Endothelial cell of umbilical vein (primary cell): ENCODE results near the gene PEAR1. TPM values are rescaled to one million over a fixed set of nuclear protein-coding genes. Genes with fewer than 3 reads are reported as not detected.

Experiments used
- BruUV-seq: library from RNA; stranded (reverse); fragments of 400-500 nt; replicated peaks from 2 replicates; lab custom pipeline; 2021; lab: Mats Ljungman, UMichigan
- CTCF ChIA-PET: fragments of 300-600, 350-600 bp; sonication (Branson Sonifier 250); formaldehyde crosslinking; loops from one replicate; lab custom pipeline; 2021; ENCODE audit warnings: antibody characterized with exemption, inconsistent platforms; lab: Charles Lee
- POLR2A ChIA-PET: fragments of 300-600, 350-600 bp; sonication (Branson Sonifier 250); formaldehyde crosslinking; loops from one replicate; lab custom pipeline; 2021; ENCODE audit warnings: antibody characterized with exemption, inconsistent platforms; lab: Charles Lee
- DNase-seq: peaks from one replicate; pipeline ENCODE4 v3.0.0-alpha.2; 2011; ENCODE audit warnings: low read depth, low spot score
- FAIRE-seq: peaks from 2 replicates; lab custom pipeline; 2011; peaks lifted over from hg19 to GRCh38; lab: Jason Lieb, UNC
- H2AFZ ChIP-seq: 2 replicates; pipeline ENCODE4 v1.6.0; 2012; ENCODE audit warnings: low read depth, low read length, control low read depth, inconsistent platforms
- H3K27ac ChIP-seq: 2 replicates; pipeline ENCODE4 v1.5.1; 2011; ENCODE audit warnings: low read depth, mild to moderate bottlenecking, control low read depth, low read length, moderate library complexity; ENCODE audit not compliant: insufficient read depth
- H3K27me3 ChIP-seq, 2 experiments: 2 replicates each; pipeline versions ENCODE4 v1.6.0 to v1.6.1; 2011; ENCODE audit warnings: low read length in 2 of 2, mixed read lengths in 1 of 2; ENCODE audit not compliant: control insufficient read depth in 2 of 2, insufficient read depth in 2 of 2
- H3K36me3 ChIP-seq, 2 experiments: 2 replicates in 1 of 2; 3 replicates in 1 of 2; pipeline ENCODE4 v1.5.1; 2011; ENCODE audit warnings: low read length in 2 of 2, mild to moderate bottlenecking in 1 of 2, moderate library complexity in 1 of 2; ENCODE audit not compliant: control insufficient read depth in 2 of 2, insufficient read depth in 2 of 2; ENCODE audit errors: extremely low read depth in 1 of 2
- H3K4me1 ChIP-seq: 3 replicates; pipeline ENCODE4 v1.5.1; 2011; ENCODE audit warnings: mild to moderate bottlenecking, low read length; ENCODE audit not compliant: control insufficient read depth, insufficient read depth; ENCODE audit errors: extremely low read depth
- H3K4me2 ChIP-seq: 2 replicates; pipeline ENCODE4 v1.6.1; 2011; ENCODE audit warnings: low read length, control low read depth, mixed read lengths; ENCODE audit not compliant: insufficient read depth
- H3K4me3 ChIP-seq, 3 experiments: fragments of 200-600 bp in 1 of 3; sonication (generic), shearing (Covaris generic) in 1 of 3; replicated peaks in 1 of 3; 2 replicates each; pipeline ENCODE4 v1.5.1; 2011 to 2016; ENCODE audit warnings: control low read depth in 3 of 3, low read length in 3 of 3, mild to moderate bottlenecking in 2 of 3, inconsistent platforms in 1 of 3, low read depth in 1 of 3, moderate library complexity in 1 of 3; ENCODE audit not compliant: insufficient read depth in 1 of 3
- H3K79me2 ChIP-seq: 2 replicates; pipeline ENCODE4 v1.6.0; 2012; ENCODE audit warnings: low read length, inconsistent platforms; ENCODE audit not compliant: control insufficient read depth, insufficient read depth
- H3K9ac ChIP-seq: replicated peaks from 2 replicates; pipeline ENCODE3; 2011; ENCODE audit warnings: low read length, control low read depth; ENCODE audit not compliant: insufficient read depth; ENCODE audit errors: extremely low read depth
- H3K9me1 ChIP-seq: replicated peaks from 3 replicates; pipeline ENCODE4 v1.6.0; 2011; ENCODE audit warnings: mild to moderate bottlenecking, low read length; ENCODE audit not compliant: control insufficient read depth, insufficient read depth; ENCODE audit errors: extremely low read depth
- H3K9me3 ChIP-seq: replicated peaks from 2 replicates; pipeline ENCODE4 v1.5.1; 2012; ENCODE audit warnings: low read length, inconsistent platforms; ENCODE audit not compliant: control insufficient read depth, insufficient read depth
- H4K20me1 ChIP-seq: replicated peaks from 2 replicates; pipeline ENCODE3; 2011; ENCODE audit warnings: mild to moderate bottlenecking, low read length; ENCODE audit not compliant: control insufficient read depth, insufficient read depth; ENCODE audit errors: extremely low read depth
- CTCF ChIP-seq, 2 donors: IDR thresholded peaks; 1 replicate in 1 of 2; 2 replicates in 1 of 2; pipeline ENCODE4 v1.5.1; 2011; ENCODE audit warnings: low read length in 2 of 2, mild to moderate bottlenecking in 2 of 2, moderate library complexity in 2 of 2, control low read depth in 1 of 2, inconsistent platforms in 1 of 2, low read depth in 1 of 2; ENCODE audit not compliant: insufficient read depth in 1 of 2; ENCODE audit errors: extremely low read depth in 1 of 2
- EZH2 ChIP-seq: IDR thresholded peaks from 2 replicates; pipeline ENCODE4 v1.6.1; 2012; ENCODE audit warnings: borderline replicate concordance, low read depth, mild to moderate bottlenecking, moderate library complexity, low read length, inconsistent platforms; ENCODE audit not compliant: severe bottlenecking
- FOS ChIP-seq: IDR thresholded peaks from 2 replicates; pipeline ENCODE4 v1.6.1; 2011; ENCODE audit warnings: mild to moderate bottlenecking, low read length, moderate library complexity, borderline replicate concordance; ENCODE audit not compliant: insufficient read depth
- GATA2 ChIP-seq: IDR thresholded peaks from 2 replicates; pipeline ENCODE4 v1.7.0; 2011; ENCODE audit warnings: low read depth, mild to moderate bottlenecking, moderate library complexity, mixed read lengths, low read length; ENCODE audit not compliant: insufficient read length, insufficient read depth
- JUN ChIP-seq: IDR thresholded peaks from 2 replicates; pipeline ENCODE4 v1.6.1; 2011; ENCODE audit warnings: borderline replicate concordance, low read depth; ENCODE audit not compliant: insufficient read length, insufficient read depth
- MAX ChIP-seq: IDR thresholded peaks from 2 replicates; pipeline ENCODE4 v1.6.1; 2011; ENCODE audit not compliant: insufficient read depth, insufficient read length
- MYC ChIP-seq: IDR thresholded peaks from one replicate; pipeline ENCODE4 v1.6.1; 2011; ENCODE audit warnings: mild to moderate bottlenecking, low read depth, low read length
- POLR2A ChIP-seq: IDR thresholded peaks from 2 replicates; pipeline ENCODE4 v1.6.1; 2012; ENCODE audit warnings: low read depth, mild to moderate bottlenecking, control low read depth, low read length
- POLR2AphosphoS5 ChIP-seq: IDR thresholded peaks from 2 replicates; pipeline ENCODE4 v1.6.1; 2012; ENCODE audit warnings: low read depth, mild to moderate bottlenecking, control low read depth, low read length, moderate library complexity; ENCODE audit not compliant: insufficient read depth
- dilution Hi-C: fragments of 300-500 bp; cut with MboI; formaldehyde crosslinking; loops from one replicate; pipeline ENCODE4 v1.15.0; 2019; ENCODE audit warnings: low sequenced_read_pairs; ENCODE audit not compliant: extremely low pct_ligation_motif_present
- intact Hi-C: fragments of 100-400 bp; cut with micrococcal nuclease; formaldehyde crosslinking; loops from one replicate; pipeline ENCODE4 v1.10.0; 2022
- polyA plus RNA-seq, 4 experiments: library from polyadenylated mRNA; depleted of rRNA in 3 of 4; stranded (reverse) in 3 of 4; unstranded in 1 of 4; fragments of >200 nt; gene quantifications; 2 replicates each; pipeline versions ENCODE4 v1.2.1 to v1.2.3, GENCODE V29; 2011 to 2012; ENCODE audit warnings: missing spikeins in 1 of 4
- total RNA-seq: library from RNA; stranded (reverse); gene quantifications from 2 replicates; pipeline ENCODE4 v1.2.3, GENCODE V29; 2021

PEAR1 gene
- total and polyA plus RNA-seq, 2 donors (not counting 3 experiments of a cell fraction or from before 2014, with no cell fraction given), result 90.7 to 106 TPM

- intact Hi-C loops (no loop called here), dilution Hi-C loops (no loop called here)
- no peaks in the 10 kb centered on the region for H3K79me2 ChIP-seq
- CTCF ChIA-PET, result no interaction called here
- TF ChIP-seq POLR2AphosphoS5 (no peak), JUN (no peak), MYC (no peak)
- no peak overlapping the region for H2AFZ ChIP-seq
- H3K9ac ChIP-seq, result no peak overlapping the region
- no peak overlapping the region for H3K27ac ChIP-seq
- no peak overlapping the region for H3K4me3 ChIP-seq
- no peaks in the 10 kb centered on the region for H3K9me3 ChIP-seq
- POLR2A ChIA-PET, result no interaction called here
- H3K9me1 ChIP-seq, result no peaks in the 10 kb centered on the region
- no peaks in the 10 kb centered on the region for H4K20me1 ChIP-seq
- no peak for FAIRE-seq
- peaks cover 10 to 46% of the 10 kb centered on the region in 2 experiments for H3K36me3 ChIP-seq
- BruUV-seq, result no TSS peak
- no peaks in the 10 kb centered on the region for H3K27me3 ChIP-seq
- H3K4me1 ChIP-seq, result no peaks in the 10 kb centered on the region
- DNase-seq, result no peak
- H3K4me2 ChIP-seq, result no peak overlapping the region
Measured at GRCh38 chr1:156944848-156945247, 51.3 kb downstream of the PEAR1 start.

GRCh38 chr1:156945881-156946661, 52.6 kb downstream of the PEAR1 start:
- intact Hi-C loops, result no loop called here

More at GRCh38 chr1:156945881-156946661, 52.6 kb downstream of the PEAR1 start:
- Histone ChIP-seq H3K9ac (no peak overlapping the region), H3K27me3 (no peaks in the 10 kb centered on the region), H3K4me2 (no peak overlapping the region), H3K36me3 (peaks cover 13 to 47% of the 10 kb centered on the region in 2 experiments), H3K4me1 (no peaks in the 10 kb centered on the region), H3K79me2 (no peaks in the 10 kb centered on the region), H3K9me1 (no peaks in the 10 kb centered on the region), H3K27ac (no peak overlapping the region), H4K20me1 (no peaks in the 10 kb centered on the region), H3K4me3 (no peak overlapping the region), H3K9me3 (no peaks in the 10 kb centered on the region), H2AFZ (no peak overlapping the region)
- POLR2A ChIA-PET, result no interaction called here
- DNase-seq (no peak), FAIRE-seq (no peak)
- CTCF ChIA-PET, result interaction anchor here (1.3 to 3.4 kb wide), 2 partner anchors 8 to 128 kb away, joined by 4 to 22 read pairs; no protein-coding TSS in a partner anchor
- dilution Hi-C loops, result no loop called here
- TF ChIP-seq FOS (no peak), JUN (no peak), EZH2 (no peak), MAX (no peak), MYC (no peak), GATA2 (no peak), POLR2A (no peak), CTCF (IDR thresholded peaks at IDR 0.05; ENCODE audit: extremely low read depth in 1 of 2, insufficient read depth in 1 of 2, low read depth in 1 of 2, low read length in 2 of 2) (no peak), POLR2AphosphoS5 (no peak)
- BruUV-seq, result no TSS peak
